Activated B cell treated with CpG ODN at 0.5 μM for 24 hours (primary cell): Measurements from ENCODE around the gene TMEM115. TPM values are rescaled to one million over a fixed set of nuclear protein-coding genes. Genes with fewer than 3 reads are reported as not detected.
A peak's percentile ranks its signal among the peaks of the same experiment; 100 is the strongest.

ENCODE experiments used
- ATAC-seq: fragments of 200-7000 bp; cut with Tn5 transposase; one replicate; pipeline ENCODE4 v1.10.0; 2021; ENCODE audit warnings: low read depth, mild to moderate bottlenecking, moderate library complexity
- CTCF ChIA-PET: fragments of 350-600 bp; sonication (Branson Sonifier 250); formaldehyde crosslinking; loops from one replicate; lab custom pipeline; 2021; ENCODE audit warnings: antibody characterized with exemption; lab: Charles Lee
- POLR2A ChIA-PET: fragments of 350-600 bp; sonication (Branson Sonifier 250); formaldehyde crosslinking; loops from one replicate; lab custom pipeline; 2021; ENCODE audit warnings: antibody characterized with exemption; lab: Charles Lee
- DNase-seq: peaks from one replicate; pipeline ENCODE4 v3.0.0; 2022
- H3K27ac Mint-ChIP-seq: one replicate; pipeline ENCODE4 v1.8.0; 2020; ENCODE audit warnings: mixed read lengths
- H3K27me3 Mint-ChIP-seq: one replicate; pipeline ENCODE4 v1.8.0; 2021; ENCODE audit warnings: mixed read lengths
- H3K36me3 Mint-ChIP-seq: one replicate; pipeline ENCODE4 v1.8.0; 2021; ENCODE audit warnings: low read depth, mixed read lengths
- H3K4me1 Mint-ChIP-seq: one replicate; pipeline ENCODE4 v1.8.0; 2021; ENCODE audit warnings: mixed read lengths
- H3K4me3 Mint-ChIP-seq: one replicate; pipeline ENCODE4 v1.8.0; 2020; ENCODE audit warnings: mild to moderate bottlenecking, mixed read lengths
- H3K9me3 Mint-ChIP-seq: one replicate; pipeline ENCODE4 v1.8.0; 2020; ENCODE audit warnings: mixed read lengths
- CTCF ChIP-seq: fragments of 200-600 bp; IDR thresholded peaks from one replicate; pipeline ENCODE4 v1.8.0; 2022; ENCODE audit warnings: antibody characterized with exemption, mild to moderate bottlenecking
- intact Hi-C: fragments of 100-400 bp; cut with micrococcal nuclease; formaldehyde crosslinking; loops from one replicate; pipeline ENCODE4 v1.15.1; 2024
- total RNA-seq: library from RNA; stranded (reverse); gene quantifications from 2 replicates; pipeline ENCODE4 v1.2.3, GENCODE V29; 2022

The TMEM115 gene
- total RNA-seq, 1 donor from 2014 or later: 19.6 TPM

- intact Hi-C loops: loop anchor here (1.0 kb wide), 1 partner anchor 89 kb away; no protein-coding TSS in a partner anchor
- H3K9me3 Mint-ChIP-seq: no peaks in the 10 kb centered on the region
- ATAC-seq: peak; percentile 15
- CTCF ChIA-PET: interaction anchor here (0.8 to 5.5 kb wide), 8 partner anchors 9 to 269 kb away, joined by 3 to 64 read pairs (median 4); partner anchors contain the start of genes CISH and TMEM115
- H3K27ac Mint-ChIP-seq: peak overlapping the region; percentile 63
- TF ChIP-seq CTCF: no peak
- peaks cover 19% of the 10 kb centered on the region for H3K36me3 Mint-ChIP-seq
- no peaks in the 10 kb centered on the region for H3K27me3 Mint-ChIP-seq
- peaks cover 58% of the 10 kb centered on the region for H3K4me1 Mint-ChIP-seq
- DNase-seq: peak; percentile 59
- POLR2A ChIA-PET: interaction anchor here (0.6 to 6.9 kb wide), 7 partner anchors 9 to 1024 kb away, joined by 3 to 195 read pairs (median 4); partner anchors contain the start of gene RASSF1
- H3K4me3 Mint-ChIP-seq: no peak overlapping the region
Measured at GRCh38 chr3:50347187-50347813, 12.0 kb downstream of the TMEM115 start.

- H3K27ac Mint-ChIP-seq: no peak within 1 kb of the TSS
Measured at GRCh38 chr3:50345586-50346234, 13.6 kb downstream of the TMEM115 start, which contains the start of gene ZMYND10. TSS of gene ZMYND10 (minus strand) at chr3:50345732. CDS start at chr3:50345579, 153 bp downstream.

GRCh38 chr3:50345008-50345407 lies 14.3 kb downstream of the TMEM115 start:
- DNase-seq: no peak
- ChIA-PET POLR2A (interaction anchor here (0.6 to 6.9 kb wide), 2 partner anchors 7 to 24 kb away, joined by 4 to 195 read pairs; partner anchors contain the start of gene RASSF1), CTCF (no interaction called here)
- H3K4me1 Mint-ChIP-seq: peaks cover 48% of the 10 kb centered on the region
- no peak for TF ChIP-seq CTCF
- ATAC-seq: no peak
- H3K9me3 Mint-ChIP-seq: no peaks in the 10 kb centered on the region
- H3K36me3 Mint-ChIP-seq: peaks cover 14% of the 10 kb centered on the region
- no peaks in the 10 kb centered on the region for H3K27me3 Mint-ChIP-seq
- intact Hi-C loops: no loop called here
- H3K4me3 Mint-ChIP-seq: no peak overlapping the region
- no peak overlapping the region for H3K27ac Mint-ChIP-seq

More at GRCh38 chr3:50345586-50346234, 13.6 kb downstream of the TMEM115 start, which contains the start of gene ZMYND10:
- POLR2A ChIA-PET: interaction anchor here (0.6 to 6.9 kb wide), 4 partner anchors 7 to 105 kb away, joined by 3 to 195 read pairs (median 7); partner anchors contain the start of gene RASSF1
- intact Hi-C loops: no loop called here
- Mint-ChIP-seq H3K36me3 (peaks cover 17% of the 10 kb centered on the region), H3K9me3 (no peaks in the 10 kb centered on the region), H3K4me1 (peaks cover 51% of the 10 kb centered on the region), H3K27me3 (no peaks in the 10 kb centered on the region), H3K4me3 (peak within 1 kb of the TSS; percentile 67)
- ATAC-seq: peak; percentile 33
- CTCF ChIA-PET: interaction anchor here (5.5 kb wide), 1 partner anchor 196 kb away, joined by 64 read pairs; no protein-coding TSS in a partner anchor
- DNase-seq: peak; percentile 73
- TF ChIP-seq CTCF: no peak

GRCh38 chr3:50342813-50343633 lies 16.3 kb downstream of the TMEM115 start:
- TF ChIP-seq CTCF: no peak
- H3K27me3 Mint-ChIP-seq: no peaks in the 10 kb centered on the region
- intact Hi-C loops: no loop called here
- DNase-seq (no peak), ATAC-seq (no peak)
- H3K9me3 Mint-ChIP-seq: no peaks in the 10 kb centered on the region
- POLR2A ChIA-PET: interaction anchor here (1.0 to 1.4 kb wide), 3 partner anchors 8 to 226 kb away, joined by 3 to 6 read pairs (median 5); partner anchors contain the start of genes CYB561D2, HEMK1 and NPRL2
- H3K36me3 Mint-ChIP-seq: peaks cover 7% of the 10 kb centered on the region
- peak overlapping the region; percentile 41 for H3K27ac Mint-ChIP-seq
- CTCF ChIA-PET: no interaction called here
- H3K4me1 Mint-ChIP-seq: peaks cover 55% of the 10 kb centered on the region
- no peak overlapping the region for H3K4me3 Mint-ChIP-seq
